MCF 10A (cell line): ENCODE results near the gene FXN. TPM values are rescaled to one million over a fixed set of nuclear protein-coding genes. Genes with fewer than 3 reads are reported as not detected.

Source experiments
- BruUV-seq: library from RNA; stranded (reverse); fragments of 400-500 nt; replicated peaks from 2 replicates; lab custom pipeline; 2021; lab: Mats Ljungman, UMichigan
- CTCF ChIA-PET: fragments of 300-600 bp; sonication (Branson Sonifier 250); formaldehyde crosslinking; extraction: SDS; loops from one replicate; lab custom pipeline; 2021; ENCODE audit warnings: antibody characterized with exemption, inconsistent platforms; lab: Yijun Ruan, JAX
- POLR2A ChIA-PET: fragments of 300-600, 350-650 bp; sonication (Branson Sonifier 250); formaldehyde crosslinking; extraction: SDS; loops from one replicate; lab custom pipeline; 2020; ENCODE audit warnings: antibody characterized with exemption, inconsistent platforms; lab: Yijun Ruan, JAX
- DNase-seq: peaks from one replicate; pipeline ENCODE4 v3.0.0-alpha.2; 2018; ENCODE audit not compliant: unreplicated experiment
- H3K27ac Mint-ChIP-seq: one replicate; pipeline ENCODE4 v1.8.0; 2022; ENCODE audit warnings: mild to moderate bottlenecking, low read depth, mixed read lengths; ENCODE audit not compliant: unreplicated experiment
- H3K27me3 Mint-ChIP-seq: one replicate; pipeline ENCODE4 v1.8.0; 2022; ENCODE audit warnings: mixed read lengths; ENCODE audit not compliant: insufficient read depth, unreplicated experiment
- H3K36me3 Mint-ChIP-seq: one replicate; pipeline ENCODE4 v1.8.0; 2022; ENCODE audit warnings: mild to moderate bottlenecking, moderate library complexity, mixed read lengths; ENCODE audit not compliant: insufficient read depth, unreplicated experiment
- H3K4me1 Mint-ChIP-seq: one replicate; pipeline ENCODE4 v1.8.0; 2022; ENCODE audit warnings: mixed read lengths; ENCODE audit not compliant: insufficient read depth, unreplicated experiment
- H3K4me3 Mint-ChIP-seq: one replicate; pipeline ENCODE4 v1.8.0; 2022; ENCODE audit warnings: mild to moderate bottlenecking, moderate library complexity, mixed read lengths; ENCODE audit not compliant: unreplicated experiment
- H3K9me3 Mint-ChIP-seq: one replicate; pipeline ENCODE4 v1.8.0; 2022; ENCODE audit warnings: mixed read lengths; ENCODE audit not compliant: unreplicated experiment
- intact Hi-C: fragments of 100-400 bp; cut with micrococcal nuclease; formaldehyde crosslinking; loops from 2 replicates; pipeline ENCODE4 v1.14.1; 2022
- total RNA-seq: library from RNA; stranded (reverse); gene quantifications from 2 replicates; pipeline ENCODE4 v1.2.3, GENCODE V29; 2022
- TF ChIP-seq, protein P1 (sequence below): fragments of 200-600 bp; IDR thresholded peaks from one replicate; pipeline ENCODE4 v1.8.0; 2022; ENCODE audit warnings: antibody characterized with exemption, mild to moderate bottlenecking; ENCODE audit not compliant: unreplicated experiment

Gene FXN
- total RNA-seq, 1 experiment from 2014 or later = 31.6 TPM

DNA sequence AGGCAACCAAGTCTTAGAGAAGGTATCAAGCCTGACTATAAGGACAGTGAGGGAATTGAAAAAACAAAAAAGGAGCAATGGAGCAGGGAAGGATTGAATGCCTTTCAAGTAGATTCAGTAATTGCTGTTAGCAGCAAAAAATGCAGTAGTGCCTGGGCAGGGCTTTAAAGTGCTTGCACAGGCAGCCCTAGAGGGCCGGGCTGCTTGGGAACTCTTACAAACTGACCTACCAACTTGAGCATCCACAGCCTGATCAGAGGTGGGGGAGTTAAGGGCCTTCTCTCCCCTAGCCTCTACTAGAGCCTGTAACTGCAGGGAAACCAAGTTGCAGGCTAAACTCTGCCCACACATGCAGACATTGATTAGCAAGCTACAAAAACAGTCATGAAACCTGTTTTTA, 19.4 kb downstream of the FXN start:
- intact Hi-C loops = loop anchor here (1.0 to 2.0 kb wide), 3 partner anchors 66 to 138 kb away; no protein-coding TSS in a partner anchor
- no peaks in the 10 kb centered on the region for H3K4me1 Mint-ChIP-seq
- BruUV-seq = no TSS peak
- POLR2A ChIA-PET = interaction anchor here (0.8 to 1.6 kb wide), 5 partner anchors 66 to 132 kb away, joined by 3 to 6 read pairs (median 4); no protein-coding TSS in a partner anchor
- CTCF ChIA-PET = interaction anchor here (0.5 to 20.2 kb wide), 29 partner anchors 8 to 366 kb away, joined by 3 to 481 read pairs (median 4); partner anchors contain the start of gene FXN
- no peak overlapping the region for H3K27ac Mint-ChIP-seq
- no peak overlapping the region for H3K4me3 Mint-ChIP-seq
- no peak for DNase-seq
- TF ChIP-seq, protein P1, sequence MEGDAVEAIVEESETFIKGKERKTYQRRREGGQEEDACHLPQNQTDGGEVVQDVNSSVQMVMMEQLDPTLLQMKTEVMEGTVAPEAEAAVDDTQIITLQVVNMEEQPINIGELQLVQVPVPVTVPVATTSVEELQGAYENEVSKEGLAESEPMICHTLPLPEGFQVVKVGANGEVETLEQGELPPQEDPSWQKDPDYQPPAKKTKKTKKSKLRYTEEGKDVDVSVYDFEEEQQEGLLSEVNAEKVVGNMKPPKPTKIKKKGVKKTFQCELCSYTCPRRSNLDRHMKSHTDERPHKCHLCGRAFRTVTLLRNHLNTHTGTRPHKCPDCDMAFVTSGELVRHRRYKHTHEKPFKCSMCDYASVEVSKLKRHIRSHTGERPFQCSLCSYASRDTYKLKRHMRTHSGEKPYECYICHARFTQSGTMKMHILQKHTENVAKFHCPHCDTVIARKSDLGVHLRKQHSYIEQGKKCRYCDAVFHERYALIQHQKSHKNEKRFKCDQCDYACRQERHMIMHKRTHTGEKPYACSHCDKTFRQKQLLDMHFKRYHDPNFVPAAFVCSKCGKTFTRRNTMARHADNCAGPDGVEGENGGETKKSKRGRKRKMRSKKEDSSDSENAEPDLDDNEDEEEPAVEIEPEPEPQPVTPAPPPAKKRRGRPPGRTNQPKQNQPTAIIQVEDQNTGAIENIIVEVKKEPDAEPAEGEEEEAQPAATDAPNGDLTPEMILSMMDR = no peak
- no peaks in the 10 kb centered on the region for H3K9me3 Mint-ChIP-seq
- H3K27me3 Mint-ChIP-seq = no peaks in the 10 kb centered on the region
- peaks cover 37% of the 10 kb centered on the region for H3K36me3 Mint-ChIP-seq

DNA sequence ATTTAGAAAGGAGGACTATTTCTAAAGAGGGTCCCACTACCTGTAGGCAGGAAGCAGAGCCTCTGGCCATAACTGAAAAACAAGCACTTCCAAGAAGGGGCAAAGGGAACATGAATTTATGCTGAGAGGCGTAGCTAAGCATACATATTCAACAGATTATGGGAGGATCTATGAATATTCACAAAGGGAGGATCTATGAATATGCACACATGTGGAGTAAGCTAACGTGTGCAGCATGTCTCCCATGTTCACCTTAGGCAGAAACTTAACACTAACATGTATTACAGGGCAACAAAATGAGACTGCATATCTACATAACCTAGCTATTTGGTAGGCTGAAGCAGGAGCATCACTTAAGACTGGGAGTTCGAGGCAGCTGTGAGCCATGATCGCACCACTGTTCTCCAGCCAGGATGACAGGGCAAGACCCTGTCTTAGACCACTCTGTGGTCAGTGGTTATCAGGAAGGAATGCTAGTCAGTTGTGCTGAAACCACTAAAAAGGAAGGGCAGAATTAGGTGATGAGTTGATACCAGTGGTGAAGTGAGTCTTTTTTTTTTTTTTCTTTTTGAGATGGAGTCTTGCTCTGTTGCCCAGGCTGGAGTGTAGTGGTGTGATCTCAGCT, 20.8 kb downstream of the FXN start:
- Mint-ChIP-seq H3K4me1 (no peaks in the 10 kb centered on the region), H3K9me3 (no peaks in the 10 kb centered on the region), H3K36me3 (peaks cover 43% of the 10 kb centered on the region), H3K27me3 (no peaks in the 10 kb centered on the region), H3K4me3 (no peak overlapping the region), H3K27ac (peak overlapping the region; percentile 69)
- DNase-seq = no peak
- BruUV-seq = no TSS peak
- ChIA-PET POLR2A (interaction anchor here (0.6 to 1.5 kb wide), 2 partner anchors 119 to 128 kb away, joined by 3 to 4 read pairs; no protein-coding TSS in a partner anchor), CTCF (interaction anchor here (0.6 to 20.2 kb wide), 14 partner anchors 11 to 357 kb away, joined by 3 to 481 read pairs (median 3); no protein-coding TSS in a partner anchor)
- TF ChIP-seq, protein P1 = no peak
- intact Hi-C loops = no loop called here

DNA sequence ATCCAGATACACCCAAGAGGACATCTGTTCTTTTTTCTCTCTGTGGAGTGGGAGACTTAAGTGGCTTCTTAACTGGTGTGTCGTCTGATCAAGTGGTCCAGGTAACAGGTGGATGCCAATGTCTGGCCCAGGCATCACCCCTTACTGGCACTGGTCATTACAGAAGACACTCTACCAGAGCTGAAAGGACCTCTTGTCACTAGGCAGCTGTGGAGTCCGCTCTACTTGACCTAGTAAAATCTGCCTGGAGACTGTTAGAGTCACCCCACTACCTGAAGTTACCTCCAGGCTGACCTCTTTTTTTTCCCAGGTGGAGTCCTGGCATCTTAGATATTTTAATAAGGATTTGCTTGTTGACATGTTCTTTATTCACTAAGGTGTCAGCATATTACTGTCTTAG, 22.5 kb downstream of the FXN start:
- CTCF ChIA-PET = interaction anchor here (0.5 to 20.2 kb wide), 4 partner anchors 15 to 136 kb away, joined by 3 to 481 read pairs (median 4); no protein-coding TSS in a partner anchor

DNA sequence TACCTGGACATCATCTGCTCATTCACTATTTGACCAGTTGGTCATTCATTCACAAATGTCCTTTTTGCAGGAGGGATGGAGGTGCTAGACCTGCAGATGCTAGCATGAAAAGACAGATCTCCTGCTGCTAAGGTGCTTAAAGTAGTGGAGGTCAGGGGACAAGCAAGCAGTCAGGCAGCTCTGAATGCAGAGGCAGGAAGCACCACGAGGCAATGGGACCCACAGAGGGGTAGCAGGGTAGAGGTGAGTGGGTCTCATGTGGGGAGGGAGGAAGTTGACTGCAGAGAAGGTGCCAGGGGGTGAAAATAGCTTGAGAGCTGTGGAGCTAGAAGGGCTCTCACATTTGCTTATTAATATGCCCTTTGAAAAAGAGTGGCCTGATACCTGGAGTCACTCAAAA, 25.2 kb downstream of the FXN start:
- intact Hi-C loops = no loop called here
- H3K9me3 Mint-ChIP-seq = no peaks in the 10 kb centered on the region
- BruUV-seq = no TSS peak

More for the DNA sequence above, 22.5 kb downstream of the FXN start:
- DNase-seq = no peak
- no TSS peak for BruUV-seq
- POLR2A ChIA-PET = interaction anchor here (0.5 kb wide), 1 partner anchor 12 kb away, joined by 4 read pairs; no protein-coding TSS in a partner anchor
- no peak overlapping the region for H3K27ac Mint-ChIP-seq
- H3K4me1 Mint-ChIP-seq = no peaks in the 10 kb centered on the region
- TF ChIP-seq, protein P1 = no peak
- H3K27me3 Mint-ChIP-seq = no peaks in the 10 kb centered on the region
- peaks cover 33% of the 10 kb centered on the region for H3K36me3 Mint-ChIP-seq
- H3K4me3 Mint-ChIP-seq = no peak overlapping the region
- intact Hi-C loops = no loop called here
- no peaks in the 10 kb centered on the region for H3K9me3 Mint-ChIP-seq

More for the DNA sequence above, 25.2 kb downstream of the FXN start:
- ChIA-PET POLR2A (no interaction called here), CTCF (interaction anchor here (0.7 to 20.2 kb wide), 3 partner anchors 14 to 323 kb away, joined by 3 to 481 read pairs (median 3); no protein-coding TSS in a partner anchor)
- H3K27me3 Mint-ChIP-seq = no peaks in the 10 kb centered on the region
- no peak for DNase-seq
- H3K4me3 Mint-ChIP-seq = no peak overlapping the region
- TF ChIP-seq, protein P1 = no peak
- peak overlapping the region; percentile 63 for H3K27ac Mint-ChIP-seq
- H3K36me3 Mint-ChIP-seq = peaks cover 28% of the 10 kb centered on the region
- no peaks in the 10 kb centered on the region for H3K4me1 Mint-ChIP-seq
